GM03348 (cell line): ENCODE results near the gene C4orf54.

Source experiments
- DNase-seq: peaks from one replicate; pipeline ENCODE4 v3.0.0; 2012; ENCODE audit warnings: low spot score

The C4orf54 gene

DNA sequence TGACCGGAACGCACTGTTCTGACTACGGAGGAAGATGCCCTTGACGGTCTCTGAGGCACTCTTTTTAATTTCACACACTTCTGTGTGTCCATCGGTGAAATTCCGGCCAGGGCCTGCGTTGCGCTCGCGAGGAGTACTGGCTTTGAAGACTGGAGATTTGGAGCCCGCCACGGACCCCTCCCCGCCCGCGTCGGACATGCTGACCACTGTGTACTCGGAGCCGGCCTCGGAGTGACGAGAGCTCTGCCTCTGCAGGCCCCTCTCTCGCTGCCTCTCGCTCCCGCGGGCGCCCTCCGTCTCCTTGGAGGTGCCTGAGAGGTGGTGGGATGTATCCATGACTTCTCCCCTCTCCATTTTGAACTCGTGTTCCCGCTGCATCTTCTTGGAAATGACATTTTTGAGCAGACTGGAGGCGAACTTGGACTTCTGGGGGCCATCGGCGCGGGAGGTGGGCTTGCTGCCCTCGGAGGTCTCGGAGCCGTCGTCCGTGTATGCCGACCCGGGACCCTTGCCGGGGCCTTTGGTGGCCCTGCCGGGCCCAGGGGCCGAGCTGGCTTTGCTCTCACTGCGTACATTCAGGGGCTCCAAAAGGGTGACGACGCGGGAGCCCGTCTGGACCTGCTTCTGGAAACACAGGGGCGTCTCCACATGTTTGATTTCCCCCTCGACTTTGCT, 5.7 kb downstream of the C4orf54 start:
- no peak for DNase-seq

DNA sequence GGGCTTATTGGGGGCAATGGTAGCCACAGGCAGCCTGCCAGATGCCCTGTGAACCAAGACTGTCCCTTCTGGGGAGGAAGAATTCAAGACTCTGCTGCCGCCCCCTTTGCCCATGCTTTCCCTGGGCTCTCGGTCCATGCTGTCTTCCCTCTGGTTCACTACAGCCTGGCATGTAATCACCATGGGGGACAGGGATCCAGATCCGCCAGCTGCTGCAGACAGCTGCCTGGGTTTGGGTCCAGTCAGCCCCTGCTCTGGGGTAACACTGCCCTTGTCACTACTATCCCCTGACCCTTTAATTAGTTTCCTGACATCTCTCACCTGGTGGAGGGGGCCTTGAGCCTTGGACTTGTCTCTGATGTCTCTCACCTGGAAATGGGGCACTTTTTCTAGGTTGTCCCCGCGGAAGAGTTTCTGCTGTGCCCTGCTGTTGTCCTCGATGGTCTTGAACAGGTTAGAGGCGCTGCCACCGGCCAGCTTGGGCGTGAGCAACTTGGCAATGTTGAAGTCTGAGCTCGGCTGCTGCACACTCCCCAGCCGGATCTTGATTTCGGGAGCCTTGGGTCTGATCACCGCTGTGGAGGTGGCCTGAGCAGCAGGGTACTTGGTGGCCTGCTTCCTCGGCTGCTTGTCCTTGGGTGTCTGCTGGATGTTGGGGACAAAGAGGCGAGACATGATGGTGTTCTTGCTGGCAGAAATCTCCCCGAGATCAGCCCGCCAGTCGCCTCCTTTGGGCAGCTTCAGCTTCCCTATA, 6.4 kb downstream of the C4orf54 start:
- DNase-seq: no peak

DNA sequence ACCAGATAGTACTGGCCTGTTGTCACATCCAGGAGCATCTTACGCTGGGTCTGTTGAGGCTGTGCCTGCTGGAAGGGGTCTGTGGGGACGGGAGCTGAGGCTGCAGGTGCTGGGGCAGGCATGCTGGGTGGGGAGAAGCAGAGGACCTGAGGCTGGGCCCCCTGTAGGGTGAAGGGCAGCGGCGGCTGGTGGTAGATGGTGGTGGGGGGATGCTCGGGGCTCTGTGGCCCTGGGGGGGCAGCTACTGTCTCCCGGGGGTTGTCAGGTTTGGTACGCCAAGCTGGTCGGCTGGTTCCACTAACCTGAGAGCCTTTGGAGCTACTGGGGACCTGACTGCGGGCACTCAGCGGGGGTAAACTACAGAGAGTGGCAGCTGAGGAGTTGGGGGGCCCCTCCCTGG, 7.8 kb downstream of the C4orf54 start:
- no peak for DNase-seq

DNA sequence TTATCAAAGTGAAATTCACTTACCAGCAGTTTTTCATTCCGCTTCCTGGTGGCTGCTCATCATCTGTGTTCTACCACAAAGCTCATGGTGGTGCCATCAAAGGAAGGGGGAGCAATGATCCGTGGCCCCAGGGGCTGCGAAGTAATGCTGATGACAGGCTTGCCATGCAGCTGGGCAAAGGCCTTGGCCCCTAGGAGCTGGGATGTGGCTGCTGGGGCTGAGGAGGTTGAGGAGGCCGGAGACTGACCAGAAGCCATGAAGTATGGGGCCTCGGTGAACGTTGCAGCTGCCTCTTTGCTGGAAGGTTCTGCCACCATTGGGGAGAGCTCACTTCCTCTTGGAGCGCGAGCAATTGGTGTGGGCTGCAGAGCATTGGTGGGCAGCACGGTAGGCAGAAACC, 8.4 kb downstream of the C4orf54 start:
- no peak for DNase-seq

DNA sequence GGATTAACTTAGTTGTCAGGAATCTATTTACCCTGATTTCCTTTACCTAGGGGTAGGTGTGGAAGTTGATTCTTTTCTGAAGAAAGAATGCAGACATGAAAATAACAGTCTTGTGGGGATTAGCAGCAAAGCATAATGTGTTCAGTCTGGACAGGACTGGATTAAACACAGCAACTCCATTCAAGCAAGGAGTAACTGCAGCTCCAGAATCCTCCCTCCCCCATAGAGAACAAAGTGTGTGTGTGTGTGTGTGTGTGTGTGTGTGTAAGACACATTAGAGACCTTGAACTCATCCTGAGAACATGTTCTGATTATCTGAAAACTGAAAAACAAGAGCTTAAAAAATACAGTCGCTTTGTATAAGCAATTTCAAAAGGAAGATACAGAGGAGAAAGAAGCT, 9.3 kb downstream of the C4orf54 start:
- DNase-seq: no peak

DNA sequence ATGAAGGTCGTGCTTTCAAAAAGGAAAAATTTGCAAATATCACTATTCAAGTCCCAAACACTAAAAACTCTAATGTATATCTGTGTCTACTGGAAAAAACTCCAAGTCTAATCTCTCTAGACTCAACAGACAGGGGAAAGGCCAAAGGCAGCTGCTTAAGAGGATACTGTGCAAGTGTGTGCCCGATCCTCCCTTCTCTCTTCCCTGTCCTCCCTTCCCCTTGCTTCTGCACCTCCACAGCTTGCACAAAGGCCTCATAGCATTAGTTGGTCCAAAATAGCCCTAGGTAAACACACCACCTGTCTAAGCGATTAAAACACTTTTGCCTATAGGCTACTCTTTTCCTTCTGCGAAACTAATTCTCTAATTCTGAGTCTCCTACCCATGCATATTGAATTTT, 10.6 kb downstream of the C4orf54 start:
- DNase-seq: no peak

DNA sequence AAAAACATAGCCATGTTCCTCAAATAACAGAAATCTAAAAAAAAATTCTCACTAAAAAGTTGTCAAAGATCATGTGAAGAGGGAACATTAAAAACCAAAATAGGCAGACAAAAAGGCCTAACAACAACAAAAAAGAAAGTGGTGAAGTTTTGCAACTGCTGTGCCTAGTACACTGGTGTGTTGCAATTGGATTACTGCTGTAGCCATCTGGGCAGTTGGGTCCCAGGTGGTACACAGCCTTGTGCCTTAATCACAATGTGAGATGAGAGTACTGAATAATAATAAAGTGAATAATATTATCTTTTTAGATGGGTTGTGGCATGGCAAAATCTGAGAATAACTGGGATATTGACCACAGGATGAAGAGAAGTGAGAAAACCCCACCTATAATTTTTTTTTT, 12.0 kb downstream of the C4orf54 start:
- DNase-seq: no peak

DNA sequence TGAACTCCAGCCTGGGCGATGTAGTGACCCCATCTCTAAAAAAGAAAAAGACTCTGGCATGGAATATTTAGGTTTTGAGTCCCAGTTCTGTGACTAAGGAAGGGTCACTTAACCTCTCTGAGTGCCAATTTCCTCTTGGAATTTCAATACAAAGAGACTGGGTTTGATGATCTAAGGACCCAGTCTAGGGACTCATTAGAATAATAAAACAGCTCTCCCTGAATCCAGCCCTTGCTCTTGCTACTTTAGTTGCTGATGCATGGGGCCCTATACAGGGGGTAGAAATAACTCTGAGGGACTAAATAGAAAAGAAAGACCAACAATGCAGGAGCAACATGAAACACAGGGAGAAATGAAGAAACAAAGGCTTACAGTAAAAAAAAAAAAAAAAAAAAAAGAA, 12.6 kb downstream of the C4orf54 start:
- DNase-seq: no peak

DNA sequence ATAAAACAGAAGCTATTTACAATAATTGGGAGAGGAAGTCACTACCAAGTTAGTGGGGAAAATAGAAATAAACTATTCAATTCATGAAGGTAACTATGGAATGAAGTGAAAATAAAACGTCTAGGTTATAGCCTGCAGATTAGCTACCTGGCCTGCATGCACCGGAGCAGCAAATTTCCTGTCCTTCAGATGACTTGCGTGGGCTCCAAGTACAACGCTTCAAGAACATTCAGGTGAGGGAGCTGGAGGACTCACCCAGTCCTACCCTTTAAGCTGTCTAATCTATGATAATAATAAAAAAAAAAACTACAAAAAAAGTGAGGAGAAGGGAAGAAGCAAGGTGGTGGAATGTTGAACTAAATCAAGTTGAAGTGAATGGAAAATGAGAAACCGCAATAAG, 13.2 kb downstream of the C4orf54 start:
- no peak for DNase-seq

DNA sequence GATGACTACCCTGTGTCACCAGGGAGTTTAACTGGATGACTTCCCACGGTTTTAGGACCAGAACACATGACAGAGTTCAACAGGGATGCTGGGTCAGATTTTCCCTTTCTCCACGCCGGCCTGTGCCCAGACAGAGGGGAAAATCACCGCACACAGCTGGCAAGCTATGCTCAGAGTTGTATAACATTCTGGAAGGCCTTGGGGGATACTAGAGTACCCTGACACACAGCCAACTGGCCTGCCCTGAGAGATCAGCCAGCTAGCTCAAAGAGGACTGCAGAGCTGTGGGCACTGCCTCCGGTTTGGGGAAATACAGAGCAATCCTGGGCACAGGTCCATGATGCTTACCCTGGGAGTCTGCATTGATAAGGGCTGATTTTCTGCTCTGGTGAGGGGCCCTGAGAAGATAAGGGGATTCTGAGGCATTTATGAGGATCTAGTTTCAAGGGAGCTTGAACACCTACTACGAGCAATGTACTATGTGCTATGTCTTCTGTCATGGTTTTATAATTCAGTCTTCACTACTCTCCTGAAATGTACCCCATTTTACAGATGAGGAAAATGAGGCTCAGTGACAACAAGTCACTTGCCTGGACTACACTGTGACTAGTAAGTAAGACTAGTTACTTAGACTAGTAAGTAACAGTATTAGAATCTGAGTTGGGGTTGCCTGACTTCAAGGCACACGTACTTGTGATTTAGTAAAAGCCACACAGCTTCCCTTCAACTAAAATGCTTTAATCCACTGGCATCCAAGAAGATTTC, 14.7 kb downstream of the C4orf54 start:
- no peak for DNase-seq

DNA sequence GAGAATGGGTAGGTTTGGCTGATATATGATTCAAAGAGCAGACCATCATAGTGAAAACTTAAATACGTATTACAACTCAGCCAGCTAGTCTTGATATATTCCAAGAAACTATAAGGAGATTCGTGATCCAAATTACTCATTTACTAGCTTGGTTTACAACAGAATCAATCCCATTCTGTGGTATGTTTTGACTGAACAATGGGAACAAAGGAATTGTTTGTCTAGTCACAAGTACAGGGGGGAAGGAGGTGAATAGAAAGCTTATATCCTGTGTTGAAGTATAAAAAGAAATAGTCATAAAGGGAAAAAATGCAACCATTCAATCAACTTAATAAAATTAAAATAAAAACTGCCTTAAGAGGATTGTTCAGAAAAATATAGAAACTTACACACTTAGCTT, 17.0 kb downstream of the C4orf54 start:
- DNase-seq: no peak

DNA sequence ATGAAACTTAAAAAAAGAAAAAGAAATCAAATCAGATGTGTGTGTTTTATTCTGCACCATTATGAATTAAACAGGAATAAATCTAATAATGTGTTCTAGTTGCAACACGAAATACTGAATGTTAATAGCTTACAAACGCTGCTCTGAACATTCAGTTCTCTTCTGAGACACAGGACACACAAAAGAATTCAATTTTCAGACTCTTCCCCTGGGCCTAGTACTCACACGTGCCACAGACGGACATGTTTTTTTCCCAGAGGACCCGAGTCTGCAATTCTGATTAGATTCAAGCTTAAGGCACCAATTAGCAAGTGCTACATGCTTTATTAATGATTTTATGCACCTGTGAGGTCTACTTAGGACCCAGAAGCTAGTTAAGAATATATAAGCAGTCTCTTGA, 20.5 kb downstream of the C4orf54 start:
- no peak for DNase-seq

DNA sequence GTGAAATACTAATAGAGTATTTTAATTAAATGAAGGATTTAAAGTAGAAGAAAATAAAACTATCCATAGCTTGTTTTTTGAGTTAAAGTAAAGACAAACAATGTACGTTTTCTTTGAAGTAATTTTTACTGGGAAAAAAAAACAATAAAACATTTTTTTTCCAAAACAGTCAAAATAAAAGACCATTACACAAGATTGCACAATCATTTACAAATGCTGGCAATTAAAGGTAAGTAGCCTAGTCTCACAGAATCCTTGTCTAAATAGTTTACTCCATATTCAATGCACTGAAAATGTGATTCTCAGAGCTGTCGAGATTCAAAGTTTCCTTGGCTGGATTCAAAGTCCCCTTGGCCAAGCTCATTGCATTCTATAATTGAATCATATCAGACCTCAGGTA, 21.2 kb downstream of the C4orf54 start:
- DNase-seq: no peak

DNA sequence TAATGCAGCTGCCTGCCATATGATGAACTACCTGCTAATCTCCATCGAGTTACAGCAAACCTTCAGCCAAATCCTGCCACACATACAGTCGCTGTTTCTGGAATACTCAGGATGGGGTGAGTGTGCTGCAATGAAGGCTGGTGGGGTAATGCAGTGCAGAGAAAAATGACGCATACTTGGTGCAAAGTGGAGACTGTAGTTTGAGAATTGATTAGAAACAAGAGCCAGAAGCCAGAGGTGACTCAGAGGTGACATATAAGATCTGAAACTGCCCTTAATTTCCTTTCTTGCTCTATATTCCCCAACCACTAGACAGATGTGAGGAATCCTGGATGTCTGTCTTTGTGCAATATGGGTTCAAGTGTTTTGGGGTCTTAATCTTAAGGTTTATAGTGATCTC, 22.0 kb downstream of the C4orf54 start:
- no peak for DNase-seq

DNA sequence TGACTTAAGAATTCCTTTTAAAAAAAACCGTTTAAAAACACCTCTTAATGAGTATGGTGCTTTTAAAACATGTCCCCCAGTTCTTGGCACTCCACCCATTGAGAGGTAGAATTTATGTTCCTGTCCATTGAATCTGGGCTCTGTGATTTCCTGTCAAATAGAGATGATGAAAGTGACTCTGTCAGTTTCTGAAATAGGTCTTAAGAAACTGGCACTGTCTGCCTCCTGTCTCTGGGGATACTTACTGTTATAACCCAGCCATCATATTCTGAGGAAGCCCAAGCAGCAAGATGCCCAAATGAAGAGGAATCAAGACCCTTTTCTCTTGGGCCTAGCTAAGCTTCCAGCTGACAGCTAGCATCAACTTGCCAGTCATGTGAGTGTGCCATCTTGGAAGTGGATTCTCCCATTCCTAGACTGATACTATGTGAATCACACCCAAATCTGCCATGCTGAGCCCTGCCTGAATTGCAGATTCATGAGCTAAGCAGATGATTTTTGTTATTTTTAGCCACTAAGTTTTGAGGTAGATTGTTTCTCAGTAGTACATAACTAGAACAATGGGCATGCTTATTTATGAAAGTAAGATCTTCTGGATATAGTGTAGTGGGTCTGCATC, 22.8 kb downstream of the C4orf54 start:
- no peak for DNase-seq

DNA sequence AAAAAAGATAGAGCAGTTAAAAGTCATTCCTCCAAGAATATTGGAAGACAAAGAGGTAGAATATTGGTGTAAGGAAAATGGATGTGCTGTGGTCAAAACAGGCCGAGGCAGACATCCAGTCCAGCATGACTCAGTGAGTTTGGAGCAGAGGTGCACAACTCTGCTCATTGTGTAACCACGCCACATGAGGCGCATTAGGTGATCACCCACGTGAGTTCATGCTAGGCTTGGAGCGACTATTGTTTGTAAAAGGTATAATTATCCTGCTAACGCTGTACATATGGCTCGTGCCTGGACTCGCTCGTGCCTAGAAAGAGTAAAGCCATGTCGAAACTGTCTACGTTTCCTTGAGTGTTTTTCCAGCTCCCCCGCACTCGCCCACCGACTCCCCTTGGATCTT, 23.9 kb downstream of the C4orf54 start:
- no peak for DNase-seq

DNA sequence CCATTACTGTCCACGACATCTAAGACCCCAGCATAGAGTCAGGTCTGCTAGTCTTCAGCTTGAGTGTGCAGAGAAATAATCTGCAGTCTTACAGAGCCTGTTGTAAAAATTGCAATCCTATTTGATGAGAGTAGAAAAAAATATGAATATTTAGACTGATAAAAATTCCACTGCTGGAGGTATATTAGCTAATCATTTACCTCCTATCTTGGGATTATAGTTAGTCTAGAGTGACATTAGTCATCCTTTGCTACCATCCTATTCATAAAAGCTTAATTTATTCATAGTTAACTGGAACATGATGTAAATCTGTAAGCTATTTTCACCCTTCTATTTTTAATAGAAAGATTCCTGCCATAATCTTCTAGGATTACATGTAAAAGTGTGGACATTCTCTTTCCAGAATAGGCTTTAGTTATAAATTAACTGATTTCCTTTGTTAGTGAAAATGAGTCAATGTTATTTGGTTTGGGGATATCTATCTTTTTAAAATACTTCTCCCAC, 26.7 kb downstream of the C4orf54 start:
- no peak for DNase-seq

DNA sequence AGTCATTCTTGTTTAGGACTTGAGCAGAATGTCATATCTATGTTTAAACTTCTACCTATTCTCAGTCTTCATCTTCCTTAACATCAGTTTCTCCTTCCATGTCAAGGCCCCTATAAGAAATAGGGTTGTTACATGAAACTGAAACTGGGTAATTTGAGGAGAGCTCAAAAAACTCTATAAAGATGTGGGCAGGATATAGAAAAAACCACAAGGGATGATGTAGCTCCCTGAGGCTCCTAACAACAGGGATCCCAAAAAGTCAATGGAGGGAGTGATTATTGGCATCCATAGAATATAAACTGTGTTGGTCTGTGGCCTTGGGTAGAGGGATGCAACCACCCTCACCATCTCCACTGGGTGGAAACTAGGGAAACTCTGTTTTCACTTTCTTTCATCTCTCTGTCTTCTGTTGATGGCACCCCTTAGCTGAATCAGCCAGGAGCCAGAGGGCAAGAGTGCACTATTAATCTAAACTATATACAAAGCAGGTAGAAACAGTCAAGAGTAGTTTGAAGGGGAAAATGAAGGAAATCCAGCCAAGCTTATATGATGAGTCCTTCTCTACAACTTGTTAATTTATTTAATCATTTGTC, 27.6 kb downstream of the C4orf54 start:
- no peak for DNase-seq

DNA sequence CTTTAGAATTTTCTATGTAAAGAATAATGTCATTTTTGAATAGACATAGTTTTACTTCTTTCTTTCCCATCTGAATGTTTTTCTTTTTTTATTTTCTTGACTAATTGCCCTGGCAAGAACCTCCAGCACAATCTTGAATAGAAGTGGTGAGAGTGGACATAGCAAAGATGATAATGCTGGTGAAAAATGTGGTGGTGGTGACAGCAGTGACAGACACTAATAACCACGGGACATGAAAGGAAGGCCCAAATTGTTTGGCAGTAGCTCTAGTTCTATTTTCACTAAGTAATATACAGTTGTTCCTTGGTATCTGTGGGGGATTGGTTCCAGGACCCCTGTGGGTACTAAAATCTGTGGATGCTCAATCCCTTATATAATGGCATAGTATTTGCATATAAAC, 29.6 kb downstream of the C4orf54 start:
- DNase-seq: no peak

DNA sequence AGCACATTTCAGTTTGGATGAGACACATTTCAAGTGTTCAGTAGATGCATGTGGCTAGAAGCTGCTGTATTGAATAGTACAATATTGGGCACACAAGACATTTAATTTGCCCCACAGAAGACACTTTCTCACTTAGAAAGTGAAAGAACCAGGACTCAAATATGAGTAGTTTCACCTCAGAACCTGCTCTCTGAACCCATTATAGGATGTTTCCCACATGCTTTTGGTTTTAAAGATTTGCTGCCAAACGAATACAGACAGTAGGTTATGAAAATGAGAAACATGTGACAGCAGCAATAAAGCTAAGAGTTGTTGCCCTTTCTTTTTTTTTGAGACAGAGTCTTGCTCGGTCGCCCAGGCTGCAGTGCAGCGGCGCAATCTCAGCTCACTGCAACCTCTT, 32.3 kb downstream of the C4orf54 start:
- DNase-seq: no peak

DNA sequence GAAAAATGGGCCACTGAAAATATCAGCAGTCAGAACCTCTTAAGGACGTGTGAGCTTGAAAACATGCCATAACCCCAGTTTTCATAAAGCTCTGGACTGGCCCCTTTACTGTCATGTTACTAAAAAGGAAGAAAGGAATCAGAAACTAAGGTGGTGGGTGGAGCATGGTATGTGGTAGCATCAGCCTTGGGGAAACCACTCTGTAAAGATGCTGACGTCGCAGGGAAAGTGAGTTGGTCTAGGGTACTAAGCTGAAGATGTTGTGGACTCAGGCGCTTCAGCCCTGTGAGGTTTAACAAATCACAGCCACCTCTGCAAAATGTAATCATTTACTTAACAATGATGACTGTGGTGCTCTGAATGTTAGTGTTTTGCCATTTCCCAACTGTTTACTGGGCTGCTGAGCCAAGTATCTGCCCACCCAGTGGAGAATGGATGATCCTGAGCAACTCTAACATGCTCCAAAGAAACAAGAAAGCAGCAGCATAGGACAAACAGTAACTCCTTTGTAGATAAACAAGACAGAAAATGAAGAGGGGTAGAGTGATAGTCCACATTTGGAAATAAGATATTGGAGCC, 33.4 kb downstream of the C4orf54 start:
- DNase-seq: no peak

DNA sequence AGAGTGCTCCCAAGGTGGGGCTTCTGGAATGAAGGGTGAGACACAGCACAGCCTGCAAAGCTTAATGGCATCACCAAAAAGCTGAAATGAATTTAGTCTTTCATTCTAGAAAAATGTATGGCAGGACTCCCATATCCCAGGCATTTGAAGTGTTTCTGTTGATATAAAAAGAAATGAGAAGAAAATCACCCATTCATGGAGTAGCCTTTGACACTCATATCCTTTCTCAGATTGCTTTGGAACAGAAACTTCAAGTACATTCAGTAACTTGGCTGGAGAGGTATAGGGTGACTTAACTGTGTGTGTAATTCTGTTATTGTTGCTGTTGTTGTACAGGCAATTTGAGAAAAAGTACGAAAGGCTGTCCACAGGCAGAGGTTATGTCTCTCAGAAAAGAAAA, 35.3 kb downstream of the C4orf54 start:
- DNase-seq: no peak
